Endothelial cell (in vitro differentiated cells): ENCODE results near the gene TMEM100. TPM values are rescaled to one million over a fixed set of nuclear protein-coding genes. Genes with fewer than 3 reads are reported as not detected.

Experiments used
- DNase-seq: peaks from one replicate; pipeline ENCODE4 v3.0.0; 2021; ENCODE audit warnings: low spot score
- H3K27ac Mint-ChIP-seq: one replicate; pipeline ENCODE4 v1.8.0; 2021; ENCODE audit warnings: mixed read lengths, inconsistent platforms; ENCODE audit not compliant: unreplicated experiment
- H3K27me3 Mint-ChIP-seq: one replicate; pipeline ENCODE4 v1.8.0; 2021; ENCODE audit warnings: mild to moderate bottlenecking, moderate library complexity, mixed read lengths, inconsistent platforms; ENCODE audit not compliant: unreplicated experiment
- H3K36me3 Mint-ChIP-seq: one replicate; pipeline ENCODE4 v1.8.0; 2021; ENCODE audit warnings: mild to moderate bottlenecking, low read depth, mixed read lengths, inconsistent platforms; ENCODE audit not compliant: unreplicated experiment
- H3K4me1 Mint-ChIP-seq: one replicate; pipeline ENCODE4 v1.8.0; 2021; ENCODE audit warnings: mild to moderate bottlenecking, mixed read lengths, inconsistent platforms; ENCODE audit not compliant: unreplicated experiment
- H3K4me3 Mint-ChIP-seq: one replicate; pipeline ENCODE4 v1.8.0; 2021; ENCODE audit warnings: mild to moderate bottlenecking, mixed read lengths, inconsistent platforms; ENCODE audit not compliant: unreplicated experiment
- H3K9me3 Mint-ChIP-seq: one replicate; pipeline ENCODE4 v1.8.0; 2021; ENCODE audit warnings: mixed read lengths, inconsistent platforms; ENCODE audit not compliant: unreplicated experiment
- total RNA-seq: library from RNA; stranded (reverse); fragmentation: NEBNext Ultra II Directional; extraction: Animal tissue kit (Norgen Biotek cat#: 25700); gene quantifications from one replicate; pipeline ENCODE4 v1.2.1, GENCODE V29; 2021; ENCODE audit not compliant: unreplicated experiment
- TF ChIP-seq, protein P1 (sequence below): fragments of 200-600 bp; sonication (generic); IDR thresholded peaks from one replicate; pipeline ENCODE4 v1.5.0; 2021; ENCODE audit warnings: antibody characterized with exemption; ENCODE audit not compliant: unreplicated experiment

The TMEM100 gene
- total RNA-seq, 1 donor from 2014 or later, result 29.3 TPM

DNA sequence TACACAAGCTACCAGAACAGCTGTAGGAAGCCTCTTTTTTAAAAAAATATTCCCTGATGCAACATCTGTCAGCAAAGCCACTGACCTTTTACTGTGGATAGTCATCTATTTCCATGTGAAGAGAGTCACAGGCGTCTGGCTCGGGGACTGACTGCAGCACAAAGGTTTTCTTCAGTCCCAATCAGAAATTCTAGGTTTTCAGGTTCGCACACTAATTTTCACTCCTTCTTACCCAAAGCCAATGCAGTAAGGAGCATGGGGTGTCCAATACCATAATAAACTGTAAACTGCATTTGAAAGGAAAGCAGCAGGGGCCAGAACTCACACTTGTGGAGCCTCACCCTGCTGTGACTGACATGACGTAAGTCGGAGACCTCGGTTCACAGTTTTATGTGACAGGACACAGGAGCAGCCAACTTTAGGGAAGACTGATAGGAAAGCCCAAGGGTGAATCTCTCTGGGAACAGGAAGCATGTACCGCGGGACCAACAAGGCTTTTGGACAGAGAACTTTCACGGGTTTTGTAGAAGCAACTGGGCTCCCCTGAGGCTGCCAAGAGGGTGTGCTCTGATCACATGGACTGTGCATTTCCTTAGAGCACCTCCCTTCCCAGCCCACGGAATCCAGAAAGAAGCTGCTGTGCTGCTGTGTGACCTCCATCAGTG, 9.1 kb upstream of the TMEM100 start:
- no peaks in the 10 kb centered on the region for H3K36me3 Mint-ChIP-seq
- no peak overlapping the region for H3K27ac Mint-ChIP-seq
- DNase-seq, result no peak
- TF ChIP-seq, protein P1, sequence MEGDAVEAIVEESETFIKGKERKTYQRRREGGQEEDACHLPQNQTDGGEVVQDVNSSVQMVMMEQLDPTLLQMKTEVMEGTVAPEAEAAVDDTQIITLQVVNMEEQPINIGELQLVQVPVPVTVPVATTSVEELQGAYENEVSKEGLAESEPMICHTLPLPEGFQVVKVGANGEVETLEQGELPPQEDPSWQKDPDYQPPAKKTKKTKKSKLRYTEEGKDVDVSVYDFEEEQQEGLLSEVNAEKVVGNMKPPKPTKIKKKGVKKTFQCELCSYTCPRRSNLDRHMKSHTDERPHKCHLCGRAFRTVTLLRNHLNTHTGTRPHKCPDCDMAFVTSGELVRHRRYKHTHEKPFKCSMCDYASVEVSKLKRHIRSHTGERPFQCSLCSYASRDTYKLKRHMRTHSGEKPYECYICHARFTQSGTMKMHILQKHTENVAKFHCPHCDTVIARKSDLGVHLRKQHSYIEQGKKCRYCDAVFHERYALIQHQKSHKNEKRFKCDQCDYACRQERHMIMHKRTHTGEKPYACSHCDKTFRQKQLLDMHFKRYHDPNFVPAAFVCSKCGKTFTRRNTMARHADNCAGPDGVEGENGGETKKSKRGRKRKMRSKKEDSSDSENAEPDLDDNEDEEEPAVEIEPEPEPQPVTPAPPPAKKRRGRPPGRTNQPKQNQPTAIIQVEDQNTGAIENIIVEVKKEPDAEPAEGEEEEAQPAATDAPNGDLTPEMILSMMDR, result no peak
- H3K9me3 Mint-ChIP-seq, result no peaks in the 10 kb centered on the region
- H3K4me1 Mint-ChIP-seq, result peaks cover 47% of the 10 kb centered on the region
- H3K4me3 Mint-ChIP-seq, result no peak overlapping the region
- no peaks in the 10 kb centered on the region for H3K27me3 Mint-ChIP-seq

DNA sequence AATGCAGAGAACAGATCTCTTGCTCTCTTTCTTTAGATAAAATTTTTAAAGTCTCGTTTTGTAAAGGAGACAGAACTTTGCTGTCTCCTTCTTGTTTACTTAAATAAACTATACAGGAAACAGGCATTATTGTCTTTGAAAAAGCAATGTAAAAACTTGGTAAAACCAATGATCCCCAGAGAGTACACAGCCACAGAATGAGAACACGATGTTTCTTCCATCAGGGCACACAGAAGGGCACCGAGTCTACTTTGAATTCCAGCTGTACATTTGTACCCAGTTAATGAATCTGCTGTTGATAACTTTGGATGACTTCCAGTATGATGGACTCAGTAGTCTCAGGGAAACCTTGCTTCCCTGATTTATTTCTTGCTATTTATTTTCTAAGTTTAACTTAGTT, 8.1 kb upstream of the TMEM100 start:
- Mint-ChIP-seq H3K4me3 (no peak overlapping the region), H3K9me3 (no peaks in the 10 kb centered on the region), H3K4me1 (peaks cover 49% of the 10 kb centered on the region), H3K27ac (no peak overlapping the region), H3K27me3 (no peaks in the 10 kb centered on the region), H3K36me3 (no peaks in the 10 kb centered on the region)
- TF ChIP-seq, protein P1, result no peak
- no peak for DNase-seq

DNA sequence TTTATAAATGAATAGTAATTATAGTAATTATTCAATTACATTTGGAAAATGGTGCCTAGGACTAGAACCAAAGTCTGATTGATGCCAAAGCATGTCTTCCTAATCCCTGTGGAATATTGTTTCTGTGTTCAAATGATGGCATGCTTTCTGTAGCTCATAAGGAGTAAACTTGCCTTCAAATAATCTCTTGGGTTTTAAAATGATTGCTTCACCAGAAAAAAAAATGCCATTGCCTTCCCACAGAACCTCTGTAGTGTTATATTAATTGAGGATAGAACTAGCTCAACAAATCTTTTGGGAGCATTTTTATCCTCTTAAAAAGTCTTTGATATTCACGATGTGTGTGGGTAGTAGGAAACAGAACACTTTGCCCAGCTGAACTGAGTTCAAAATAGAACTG, 7.7 kb upstream of the TMEM100 start:
- Mint-ChIP-seq H3K9me3 (no peaks in the 10 kb centered on the region), H3K4me3 (no peak overlapping the region), H3K27ac (no peak overlapping the region), H3K36me3 (no peaks in the 10 kb centered on the region), H3K4me1 (peaks cover 51% of the 10 kb centered on the region), H3K27me3 (no peaks in the 10 kb centered on the region)
- TF ChIP-seq, protein P1, result no peak
- no peak for DNase-seq

DNA sequence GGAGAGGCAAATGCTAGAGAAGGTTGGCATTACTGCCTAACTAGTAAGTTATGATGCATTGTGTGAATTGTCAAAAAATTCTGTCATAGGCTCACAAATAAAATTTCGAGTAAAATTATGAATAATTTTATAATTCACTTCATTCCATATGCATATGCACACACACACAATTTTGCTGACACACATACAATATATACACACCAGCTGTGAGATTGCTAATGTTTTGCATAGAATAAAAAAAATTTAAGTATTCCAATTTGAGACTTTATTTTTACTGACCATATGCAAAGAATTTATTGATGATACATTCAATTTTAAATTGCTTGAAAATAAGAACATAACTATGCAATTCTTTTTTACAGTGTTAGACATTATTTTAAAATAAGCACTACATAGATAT, 6.8 kb upstream of the TMEM100 start:
- no peak for DNase-seq
- Mint-ChIP-seq H3K4me3 (no peak overlapping the region), H3K27me3 (no peaks in the 10 kb centered on the region), H3K4me1 (peaks cover 50% of the 10 kb centered on the region), H3K9me3 (no peaks in the 10 kb centered on the region), H3K36me3 (no peaks in the 10 kb centered on the region), H3K27ac (no peak overlapping the region)
- TF ChIP-seq, protein P1, result no peak

DNA sequence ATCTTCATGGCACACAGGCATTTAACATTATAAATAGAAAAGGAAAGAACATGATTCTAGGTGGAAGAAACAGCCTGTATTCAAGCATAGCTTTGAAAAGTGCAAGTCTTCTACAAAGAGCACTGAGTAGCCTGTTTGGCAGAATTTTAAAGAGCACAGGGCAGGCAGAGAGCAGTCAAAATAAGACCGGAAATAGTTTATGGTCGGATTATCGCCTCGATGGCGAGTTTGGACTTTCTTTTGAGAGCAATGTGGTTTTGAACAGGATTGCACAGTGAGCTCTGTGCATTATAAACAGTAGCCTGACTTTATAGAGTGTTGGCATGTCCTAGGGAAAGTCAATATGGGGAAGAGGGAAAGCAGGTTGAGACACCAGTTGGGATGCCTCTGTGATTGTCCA, 6.2 kb upstream of the TMEM100 start:
- TF ChIP-seq, protein P1, result no peak
- H3K9me3 Mint-ChIP-seq, result no peaks in the 10 kb centered on the region
- DNase-seq, result no peak
- H3K4me1 Mint-ChIP-seq, result peaks cover 50% of the 10 kb centered on the region
- H3K36me3 Mint-ChIP-seq, result no peaks in the 10 kb centered on the region
- H3K27me3 Mint-ChIP-seq, result no peaks in the 10 kb centered on the region
- H3K27ac Mint-ChIP-seq, result no peak overlapping the region
- no peak overlapping the region for H3K4me3 Mint-ChIP-seq
